ENCODE data around the gene NARS2.
"Not testable (repeated sequence)": the region's sequence is repeated elsewhere in the genome, so short reads cannot be mapped to it uniquely, and the experiment has no call there.

The NARS2 gene

GRCh38 chr11:78540256-78540655, 34.4 kb downstream of the NARS2 start:
- no peak for DNase-seq

GRCh38 chr11:78539506-78539905, 35.2 kb downstream of the NARS2 start:
- DNase-seq, result no peak

DNA sequence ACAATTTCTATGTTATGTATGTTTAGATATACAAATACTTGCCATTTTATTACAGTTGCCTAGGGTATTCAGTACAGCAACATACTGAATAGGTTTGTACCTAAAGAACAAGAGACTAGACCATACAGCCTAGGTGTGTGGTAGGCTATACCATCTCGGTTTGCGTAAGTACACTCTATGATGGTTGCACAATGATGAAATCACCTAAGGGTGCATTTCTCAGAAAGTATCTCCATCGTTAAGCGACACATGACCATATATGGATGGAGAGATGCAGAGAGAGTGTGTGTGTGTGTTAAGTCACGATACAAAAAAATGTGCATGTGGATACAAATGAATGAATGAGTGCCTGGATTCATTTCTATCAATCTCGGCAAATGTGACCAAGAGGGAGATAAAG, 37.7 kb downstream of the NARS2 start:
- no peak for DNase-seq

DNA sequence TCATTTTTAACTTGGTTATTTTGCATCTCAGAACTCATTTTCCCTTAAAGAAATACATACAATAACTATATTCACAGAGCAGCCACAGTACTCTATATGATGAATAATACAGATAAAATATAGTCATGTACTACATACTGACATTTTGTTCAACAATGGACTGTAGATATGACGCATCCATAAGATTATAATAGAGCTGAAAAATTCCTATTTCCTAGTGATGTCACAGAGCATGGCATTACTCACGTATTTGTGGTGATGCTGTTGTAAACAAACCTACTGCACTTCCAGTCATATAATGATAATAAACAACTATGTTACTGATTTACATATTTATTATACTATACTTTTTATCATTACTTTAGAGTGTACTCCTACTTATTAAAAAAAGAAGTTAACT, 38.7 kb downstream of the NARS2 start:
- DNase-seq, result no peak

DNA sequence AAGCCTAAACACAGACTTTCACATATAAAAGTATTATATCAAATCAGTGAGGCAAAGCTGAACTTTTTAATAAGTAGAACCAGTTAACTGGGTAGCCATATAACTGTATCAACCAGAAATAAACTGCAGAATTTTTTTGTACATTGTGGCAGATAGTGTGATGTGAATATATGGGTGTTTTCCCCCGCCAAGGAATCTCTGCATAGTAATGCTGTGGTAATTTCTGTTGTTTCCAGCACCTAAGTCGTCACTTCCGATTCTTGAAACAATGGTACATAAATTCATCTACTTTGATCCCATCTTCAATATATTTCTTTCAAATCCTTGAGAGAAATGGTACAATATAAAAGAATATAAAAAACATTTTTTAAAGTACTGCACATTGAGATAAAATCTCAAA, 39.6 kb downstream of the NARS2 start:
- no peak for DNase-seq

- no peak for DNase-seq
Observed at GRCh38 chr11:78533399-78533798, 41.3 kb downstream of the NARS2 start.

DNA sequence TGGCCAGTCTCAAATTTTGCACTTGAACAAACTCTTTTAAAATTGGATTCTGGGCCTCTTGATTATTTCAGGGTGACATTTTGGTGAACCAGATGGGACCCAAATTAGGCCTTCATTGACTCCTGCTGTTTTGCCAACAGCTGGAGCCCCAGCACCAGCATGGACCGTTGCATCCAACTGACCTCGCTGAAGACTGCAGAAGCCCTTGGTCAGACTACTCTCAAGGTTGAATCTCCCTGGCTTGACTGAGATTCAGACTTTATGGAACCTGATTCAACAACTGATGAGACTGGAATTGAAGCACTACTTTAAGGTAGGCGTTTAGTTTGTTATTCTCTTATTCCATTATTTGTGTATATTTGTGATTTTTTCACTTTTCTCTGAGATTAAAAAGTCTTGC, 41.7 kb downstream of the NARS2 start:
- DNase-seq, result no peak

- DNase-seq, result no peak
Observed at GRCh38 chr11:78526497-78527146, 48.0 kb downstream of the NARS2 start.

GRCh38 chr11:78525720-78526119, 48.9 kb downstream of the NARS2 start:
- DNase-seq, result no peak

DNA sequence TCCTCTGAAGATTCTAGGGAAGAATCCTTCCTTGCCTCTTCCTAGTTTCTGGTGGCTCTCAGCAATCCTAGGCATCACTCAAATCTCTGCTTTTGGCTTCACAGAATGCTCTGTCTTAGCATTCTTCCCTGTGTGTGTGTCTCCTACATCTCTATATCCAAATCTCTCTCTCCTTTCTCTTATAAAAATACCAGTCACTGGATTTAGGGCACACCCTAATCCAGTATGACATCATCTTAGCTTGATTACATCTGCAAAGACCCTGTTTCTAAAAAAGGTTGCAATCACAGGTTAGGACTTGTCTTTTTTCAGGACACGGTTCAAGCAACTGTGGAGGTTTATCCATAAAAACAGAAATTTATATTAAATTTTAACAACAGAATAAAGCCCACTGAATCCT, 54.4 kb downstream of the NARS2 start:
- no peak for DNase-seq

DNA sequence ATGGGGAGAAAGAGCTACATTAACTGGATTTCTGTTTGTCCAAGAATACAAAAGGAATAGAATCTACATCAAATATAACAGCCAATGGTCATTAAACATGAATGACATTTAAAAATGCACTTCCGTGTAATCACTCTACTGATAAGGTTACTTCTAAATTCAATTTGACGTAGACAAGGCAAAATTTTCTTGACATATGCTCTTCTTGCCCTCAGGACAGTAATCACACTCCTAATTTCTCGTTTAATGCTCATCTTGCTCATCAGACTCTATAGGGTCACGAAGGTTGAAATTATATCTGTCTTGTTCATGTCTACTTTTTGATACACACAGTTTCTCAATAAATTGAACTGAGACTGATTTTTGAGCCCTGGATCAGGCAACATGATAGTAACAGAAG, 58.4 kb downstream of the NARS2 start:
- no peak for DNase-seq

- DNase-seq, result no peak
Observed at GRCh38 chr11:78514922-78515502, 59.7 kb downstream of the NARS2 start.

DNA sequence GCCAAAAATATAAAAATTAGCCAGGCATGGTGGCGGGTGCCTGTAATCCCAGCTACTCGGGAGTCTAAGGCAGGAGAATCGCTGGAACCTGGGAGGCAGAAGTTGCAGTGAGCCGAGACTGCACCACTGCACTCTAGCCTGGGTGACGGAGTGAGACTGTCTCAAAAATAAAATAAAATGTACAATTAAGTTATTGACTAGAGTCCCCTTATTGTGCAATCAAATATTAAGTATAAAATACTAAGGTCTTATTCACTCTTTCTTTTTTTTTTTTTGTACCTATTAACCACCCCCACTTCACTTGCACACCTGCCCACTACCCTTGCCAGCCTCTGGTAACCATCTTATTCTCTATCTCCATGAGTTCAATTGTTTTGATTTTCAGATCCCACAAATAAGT, 61.6 kb downstream of the NARS2 start:
- not testable (repeated sequence) for DNase-seq

DNA sequence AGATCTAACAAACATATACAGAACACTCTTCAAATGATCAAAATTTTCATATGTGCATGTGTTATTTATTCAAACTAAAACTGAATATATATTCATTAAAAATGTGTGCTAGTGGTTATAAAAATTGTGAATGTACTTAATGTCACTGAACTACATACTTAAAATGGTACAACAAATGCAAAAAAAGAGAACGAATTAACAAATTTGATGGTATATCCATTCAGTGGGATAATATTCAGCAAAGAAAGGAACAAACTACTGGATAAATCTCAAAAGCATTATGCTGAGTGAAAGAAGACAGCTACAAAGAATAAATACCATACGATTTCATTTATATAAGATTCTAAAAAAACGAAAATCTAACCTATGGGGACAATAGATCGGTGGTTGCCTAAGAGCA, 64.1 kb downstream of the NARS2 start:
- DNase-seq, result no peak

GRCh38 chr11:78510025-78510596, 64.6 kb downstream of the NARS2 start:
- DNase-seq, result no peak

GRCh38 chr11:78504708-78505107, 70.0 kb downstream of the NARS2 start:
- DNase-seq, result no peak

DNA sequence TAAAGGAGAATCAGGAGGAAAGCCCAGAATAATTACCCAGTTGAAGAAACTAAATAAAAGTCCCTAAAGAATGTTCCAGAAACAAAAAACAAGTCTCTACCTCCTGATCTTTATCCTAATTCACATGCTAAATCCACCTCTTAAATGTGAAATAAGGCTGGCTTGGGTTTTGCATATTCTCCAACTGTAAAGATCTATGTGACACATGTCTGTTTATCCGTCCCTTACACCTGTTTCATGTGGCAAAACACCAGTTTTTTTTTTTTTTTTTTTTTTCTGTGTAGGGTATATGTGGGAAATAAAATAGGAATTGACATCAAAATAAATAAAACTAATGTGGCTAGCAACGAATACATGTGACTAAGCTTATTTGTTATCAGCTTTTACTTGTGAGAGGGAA, 70.5 kb downstream of the NARS2 start:
- no peak for DNase-seq

GRCh38 chr11:78499971-78500370, 74.7 kb downstream of the NARS2 start:
- DNase-seq, result no peak

- DNase-seq, result no peak
Observed at GRCh38 chr11:78497293-78497692, 77.4 kb downstream of the NARS2 start.

DNA sequence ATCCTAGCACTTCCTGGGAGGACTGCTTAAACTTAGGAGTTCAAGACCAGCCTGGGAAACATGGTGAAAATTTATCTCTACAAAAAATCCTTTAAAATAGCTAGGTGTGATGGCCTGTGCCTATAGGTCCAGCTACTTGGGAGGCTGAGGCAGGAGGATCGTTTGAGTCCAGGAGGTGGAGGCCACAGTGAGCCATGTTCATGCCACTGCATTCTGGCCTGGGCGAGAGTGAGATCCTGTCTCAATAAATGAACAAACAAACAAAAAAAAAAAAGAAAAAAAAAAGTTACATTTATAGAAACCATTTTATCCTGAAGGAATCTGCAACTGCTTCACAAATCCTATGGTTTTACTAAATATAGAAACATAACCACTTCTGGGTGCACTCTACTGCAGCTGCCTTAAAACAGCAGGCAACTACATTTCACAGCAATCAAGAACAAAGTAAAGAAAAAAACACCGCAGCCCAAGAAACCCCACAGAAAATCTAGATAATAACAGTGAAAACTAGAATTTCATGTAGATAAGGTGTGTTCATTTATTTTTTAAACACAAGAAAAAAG, 81.2 kb downstream of the NARS2 start:
- DNase-seq, result no peak

DNA sequence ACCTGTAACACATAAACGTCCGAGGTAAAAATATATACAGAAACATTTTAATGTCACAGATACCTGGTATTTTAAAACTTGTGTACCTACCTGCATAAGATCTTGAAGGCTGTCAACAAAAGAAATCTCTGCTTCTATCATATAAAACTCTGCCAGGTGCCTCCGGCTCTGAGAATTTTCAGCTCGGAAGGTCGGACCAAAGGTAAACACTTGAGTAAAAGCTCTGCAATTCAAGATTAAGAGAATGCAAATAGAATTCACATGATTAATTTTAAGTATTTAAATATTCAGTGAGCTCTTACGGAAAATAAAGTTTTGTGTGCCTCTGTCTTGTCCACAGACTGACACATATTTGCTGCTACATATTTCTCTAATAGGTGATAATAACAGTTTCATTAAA, 81.7 kb downstream of the NARS2 start:
- DNase-seq, result no peak

- no peak for DNase-seq
Observed at GRCh38 chr11:78489184-78489583, 85.5 kb downstream of the NARS2 start.

DNA sequence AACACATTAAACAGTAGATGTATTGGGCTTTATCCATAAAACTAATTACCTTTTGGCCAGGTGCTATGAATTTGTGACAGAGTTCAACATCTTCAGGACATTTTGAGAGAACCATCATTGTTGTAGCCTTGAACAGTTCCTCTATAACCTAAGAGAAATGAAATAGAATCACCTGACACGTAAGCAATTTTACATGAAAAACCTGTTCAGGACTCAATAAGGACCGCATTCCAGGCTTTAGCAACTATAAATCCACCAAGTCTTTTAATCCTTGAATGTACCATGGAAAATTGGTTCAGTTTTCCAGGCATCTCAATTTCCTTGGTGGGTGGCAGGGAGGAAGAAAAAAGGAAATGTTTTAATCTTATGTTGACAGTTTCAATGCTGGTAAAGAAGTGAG, 96.1 kb downstream of the NARS2 start:
- DNase-seq, result no peak

- no peak for DNase-seq
Observed at GRCh38 chr11:78476066-78476465, 98.6 kb downstream of the NARS2 start.

All from T-helper 9 cell (primary cell).